Neuronal stem cell (in vitro differentiated cells): ENCODE results near the gene HSPB9.

Experiments
- DNase-seq: peaks from one replicate; pipeline ENCODE4 v3.0.0-alpha.2; 2013; ENCODE audit warnings: low spot score
- H2AFZ ChIP-seq: one replicate; pipeline ENCODE4 v1.6.1; 2013; ENCODE audit warnings: mild to moderate bottlenecking, low read length, inconsistent platforms
- H2AK5ac ChIP-seq: 2 replicates; pipeline ENCODE4 v1.6.1; 2013; ENCODE audit warnings: low read depth, mild to moderate bottlenecking, inconsistent platforms, low read length, moderate library complexity, mixed read lengths
- H2BK120ac ChIP-seq: 2 replicates; pipeline ENCODE4 v1.6.1; 2013; ENCODE audit warnings: low read depth, mild to moderate bottlenecking, inconsistent platforms, low read length, moderate library complexity, mixed read lengths
- H2BK12ac ChIP-seq: one replicate; pipeline ENCODE4 v1.6.1; 2013; ENCODE audit warnings: low read length, inconsistent platforms
- H2BK15ac ChIP-seq: 2 replicates; pipeline ENCODE4 v1.6.1; 2013; ENCODE audit warnings: mild to moderate bottlenecking, low read length, inconsistent platforms, mixed read lengths
- H2BK5ac ChIP-seq: one replicate; pipeline ENCODE4 v1.6.1; 2013; ENCODE audit warnings: inconsistent platforms, mild to moderate bottlenecking, low read length, moderate library complexity
- H3K14ac ChIP-seq: one replicate; pipeline ENCODE4 v1.6.1; 2013; ENCODE audit warnings: low read length, inconsistent platforms
- H3K18ac ChIP-seq: 2 replicates; pipeline ENCODE4 v1.6.1; 2013; ENCODE audit warnings: low read length, inconsistent platforms
- H3K23ac ChIP-seq: 2 replicates; pipeline ENCODE4 v1.6.1; 2013; ENCODE audit warnings: low read depth, mild to moderate bottlenecking, mixed read lengths, low read length, inconsistent platforms; ENCODE audit not compliant: poor library complexity
- H3K27ac ChIP-seq: replicated peaks from 3 replicates; pipeline ENCODE4 v1.5.1; 2013; ENCODE audit warnings: low read length, inconsistent platforms
- H3K27me3 ChIP-seq, 3 experiments: 2 replicates each; pipeline ENCODE4 v1.6.1; 2013; ENCODE audit warnings: low read length in 3 of 3, mild to moderate bottlenecking in 2 of 3, inconsistent platforms in 1 of 3, low read depth in 1 of 3, mixed read lengths in 1 of 3, moderate library complexity in 1 of 3; ENCODE audit not compliant: control insufficient read depth in 3 of 3, insufficient read depth in 3 of 3
- H3K36me3 ChIP-seq, 2 donors: replicated peaks in 1 of 2; 2 replicates each; pipeline ENCODE4 v1.6.1; 2013; ENCODE audit warnings: low read length in 2 of 2; ENCODE audit not compliant: control insufficient read depth in 2 of 2, insufficient read depth in 2 of 2
- H3K4ac ChIP-seq: 2 replicates; pipeline ENCODE4 v1.6.1; 2013; ENCODE audit warnings: inconsistent platforms, mild to moderate bottlenecking, low read length, moderate library complexity
- H3K4me1 ChIP-seq, 2 donors: 1 replicate in 1 of 2; 2 replicates in 1 of 2; pipeline ENCODE4 v1.6.1; 2013; ENCODE audit warnings: low read length in 2 of 2, low read depth in 1 of 2; ENCODE audit not compliant: control insufficient read depth in 2 of 2, insufficient read depth in 1 of 2
- H3K4me2 ChIP-seq: one replicate; pipeline ENCODE4 v1.6.1; 2013; ENCODE audit warnings: mild to moderate bottlenecking, low read length, inconsistent platforms; ENCODE audit not compliant: insufficient read depth, poor library complexity, severe bottlenecking
- H3K4me3 ChIP-seq, 2 donors: 2 replicates each; pipeline ENCODE4 v1.5.1; 2013; ENCODE audit warnings: low read length in 2 of 2, mild to moderate bottlenecking in 2 of 2, inconsistent platforms in 1 of 2, moderate library complexity in 1 of 2
- H3K79me1 ChIP-seq: one replicate; pipeline ENCODE4 v1.6.1; 2013; ENCODE audit warnings: low read depth, mild to moderate bottlenecking, inconsistent platforms, low read length, moderate library complexity
- H3K9ac ChIP-seq: one replicate; pipeline ENCODE4 v1.6.1; 2013; ENCODE audit warnings: mild to moderate bottlenecking, low read depth, low read length, inconsistent platforms; ENCODE audit not compliant: poor library complexity
- H3K9me3 ChIP-seq, 2 donors: replicated peaks in 1 of 2; 2 replicates each; pipeline versions ENCODE3 to v1.6.1; 2013; ENCODE audit warnings: low read length in 2 of 2, mild to moderate bottlenecking in 2 of 2, inconsistent platforms in 1 of 2, low read depth in 1 of 2, mixed read lengths in 1 of 2, moderate library complexity in 1 of 2; ENCODE audit not compliant: control insufficient read depth in 2 of 2, insufficient read depth in 1 of 2
- H4K8ac ChIP-seq: one replicate; pipeline ENCODE4 v1.6.1; 2013; ENCODE audit warnings: low read depth, mild to moderate bottlenecking, inconsistent platforms, low read length, moderate library complexity
- H4K91ac ChIP-seq: one replicate; pipeline ENCODE4 v1.6.1; 2013; ENCODE audit warnings: low read length, low read depth, mild to moderate bottlenecking, inconsistent platforms; ENCODE audit not compliant: poor library complexity
- WGBS, 2 donors: extraction: QIAGEN DNeasy Blood & Tissue Kit; methylation state at CpG; one replicate each; pipeline ENCODE4 v1.1.7; 2013; ENCODE audit warnings: missing lambda C conversion rate in 2 of 2, mixed read lengths in 1 of 2; ENCODE audit not compliant: insufficient read length in 2 of 2, insufficient replicate concordance in 1 of 2; ENCODE audit errors: extremely low coverage in 2 of 2; 5-methylcytosine and 5-hydroxymethylcytosine counted together

Gene HSPB9

DNA sequence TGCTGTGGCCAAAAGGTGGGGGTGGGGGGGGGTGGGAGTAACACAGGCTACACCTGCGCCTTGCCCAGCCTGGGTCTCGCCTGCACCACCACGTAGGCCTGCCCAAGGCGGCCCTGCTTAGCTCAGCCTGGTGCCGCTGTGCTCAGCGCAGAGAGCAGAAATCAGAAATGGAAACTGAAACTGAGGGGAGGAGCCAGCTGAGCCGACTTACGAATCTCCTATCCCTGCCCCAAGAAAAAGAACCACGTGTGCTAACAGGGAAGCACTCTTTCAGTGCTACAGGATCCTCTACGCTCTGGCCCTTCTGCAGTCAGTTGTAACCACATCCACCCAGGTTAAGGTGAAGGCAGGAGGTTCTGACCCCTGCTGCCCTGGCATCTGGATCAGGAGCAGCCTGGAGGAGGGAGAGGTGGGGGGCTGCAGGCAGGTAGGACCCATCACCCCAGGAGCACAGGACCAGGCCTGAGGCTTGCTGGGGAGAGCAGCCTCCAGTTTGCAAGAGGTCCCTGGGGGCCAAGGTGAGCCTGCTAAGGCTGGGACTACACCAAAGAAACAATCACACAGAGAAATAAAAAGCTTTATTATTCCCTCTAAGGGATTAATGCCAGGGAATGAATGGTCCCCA lies 9.9 kb upstream of the HSPB9 start, which contains the start of gene DHX58:
DHX58 (minus strand) TSS at position 163 of the 625 bp plus-strand sequence. CDS start 822 bp downstream, outside the sequence.
- peak within 1 kb of the TSS; percentile 73 for H3K23ac ChIP-seq
- peak within 1 kb of the TSS; percentile 25 for H3K4me2 ChIP-seq
- no peak within 1 kb of the TSS for H3K18ac ChIP-seq
- peak within 1 kb of the TSS; percentile 49 for H2BK15ac ChIP-seq
- H2BK120ac ChIP-seq: no peak within 1 kb of the TSS
- H3K36me3 ChIP-seq: peaks cover 12 to 42% of the 10 kb centered on the region in 2 donors
- H4K91ac ChIP-seq: no peak within 1 kb of the TSS
- H3K27me3 ChIP-seq: peaks cover 0 to 13% (median 2%) of the 10 kb centered on the region in 3 experiments
- no peak for DNase-seq
- peak within 1 kb of the TSS; percentile 26 for H2AK5ac ChIP-seq
- no peak within 1 kb of the TSS for H4K8ac ChIP-seq
- H3K14ac ChIP-seq: no peak within 1 kb of the TSS
- no peak within 1 kb of the TSS for H3K4me3 ChIP-seq
- H3K9ac ChIP-seq: peak within 1 kb of the TSS; percentile 70
- peaks cover 2% of the 10 kb centered on the region for H3K79me1 ChIP-seq
- no peaks in the 10 kb centered on the region for H3K9me3 ChIP-seq
- H2BK5ac ChIP-seq: peak within 1 kb of the TSS; percentile 39
- no CpG with 5 or more reads among the region's 10 CpGs for WGBS, 2 donors
- no peak within 1 kb of the TSS for H3K27ac ChIP-seq
- H3K4ac ChIP-seq: no peak within 1 kb of the TSS
- H3K4me1 ChIP-seq: peaks cover 4 to 5% of the 10 kb centered on the region in 2 donors
- H2BK12ac ChIP-seq: peak within 1 kb of the TSS; percentile 3
- no peak within 1 kb of the TSS for H2AFZ ChIP-seq

DNA sequence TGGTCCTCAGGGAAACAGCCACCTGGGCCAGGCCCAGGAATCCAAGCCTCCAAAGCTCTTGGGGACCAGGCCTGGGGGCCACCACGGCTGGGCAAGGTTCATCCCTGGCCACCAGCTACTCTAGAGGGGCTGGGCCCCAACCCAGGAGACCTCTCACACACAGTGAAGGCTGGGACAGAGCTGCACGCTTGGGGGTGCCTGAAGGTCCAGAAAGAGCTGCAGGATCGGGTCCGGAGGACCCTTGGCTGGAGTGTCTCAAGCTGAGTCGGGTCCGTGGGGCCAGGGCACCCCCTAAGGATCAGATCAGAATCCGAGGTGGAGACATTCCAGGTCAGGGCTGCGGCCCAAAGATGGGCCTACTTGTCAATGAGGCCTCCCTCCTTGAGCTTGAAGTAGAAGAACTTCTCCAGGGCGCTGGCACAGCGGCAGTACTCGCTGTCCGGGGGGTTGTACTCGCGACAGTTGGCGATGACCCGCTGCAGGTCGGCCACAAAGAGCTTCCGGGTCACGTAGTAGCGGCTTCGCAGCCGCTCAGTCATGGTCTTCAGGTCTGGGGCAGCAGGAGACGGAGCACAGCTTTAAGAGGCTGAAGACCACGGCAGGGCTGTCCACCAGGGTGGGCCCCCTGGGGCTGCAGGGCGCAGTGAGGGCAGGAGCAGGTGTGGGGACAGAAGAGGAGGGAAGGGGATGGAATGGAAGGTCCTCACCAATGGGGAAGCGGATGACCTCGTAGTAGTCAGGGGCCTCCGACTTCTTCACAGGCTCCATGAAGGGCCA lies 9.1 kb upstream of the HSPB9 start:
- H2BK120ac ChIP-seq: no peak overlapping the region

DNA sequence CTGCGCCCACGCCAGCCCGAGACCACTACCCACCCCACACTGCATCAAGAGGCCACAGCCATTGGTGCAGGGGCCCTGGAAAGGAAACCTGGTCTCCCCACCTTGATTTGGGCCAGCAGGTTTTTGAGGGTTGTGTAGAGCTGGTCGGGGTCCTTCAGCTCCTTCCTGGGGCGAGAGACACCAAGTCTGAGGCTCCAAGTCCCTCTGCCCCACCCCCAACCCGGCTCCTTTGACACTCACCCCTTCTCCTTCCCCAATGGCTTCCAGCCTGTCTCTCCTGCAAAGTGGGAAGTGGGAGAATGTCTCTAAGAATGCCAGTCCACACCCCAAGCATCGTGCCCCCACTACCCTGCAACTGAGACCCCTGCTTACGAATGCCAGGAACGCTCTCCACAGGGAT lies 8.5 kb upstream of the HSPB9 start:
- Histone ChIP-seq H3K9ac (no peak overlapping the region), H3K4me2 (no peak overlapping the region), H2BK12ac (no peak overlapping the region), H3K4ac (no peak overlapping the region), H2BK120ac (no peak overlapping the region), H2AK5ac (no peak overlapping the region), H4K91ac (no peak overlapping the region), H3K4me1 (no peaks in the 10 kb centered on the region), H2BK15ac (no peak overlapping the region), H3K14ac (no peak overlapping the region), H3K18ac (no peak overlapping the region), H2AFZ (no peak overlapping the region), H4K8ac (no peak overlapping the region), H3K36me3 (peaks cover 13 to 57% of the 10 kb centered on the region in 2 donors), H3K79me1 (peaks cover 2% of the 10 kb centered on the region), H3K4me3 (no peak overlapping the region), H3K27ac (no peak overlapping the region), H2BK5ac (peak overlapping the region; percentile 71), H3K9me3 (no peaks in the 10 kb centered on the region), H3K23ac (no peak overlapping the region), H3K27me3 (peaks cover 0 to 2% (median 0%) of the 10 kb centered on the region in 3 experiments)
- WGBS, 2 donors: no CpG with 5 or more reads among the region's 9 CpGs
- no peak for DNase-seq

More for the DNA sequence above, 9.1 kb upstream of the HSPB9 start:
- no peak overlapping the region for H3K14ac ChIP-seq
- peaks cover 2% of the 10 kb centered on the region for H3K79me1 ChIP-seq
- no peak overlapping the region for H2BK15ac ChIP-seq
- peaks cover 0 to 5% (median 2%) of the 10 kb centered on the region in 3 experiments for H3K27me3 ChIP-seq
- H2BK5ac ChIP-seq: no peak overlapping the region
- H3K4ac ChIP-seq: no peak overlapping the region
- no peak overlapping the region for H2BK12ac ChIP-seq
- no peaks in the 10 kb centered on the region for H3K9me3 ChIP-seq
- no peak overlapping the region for H3K27ac ChIP-seq
- H3K4me2 ChIP-seq: no peak overlapping the region
- no peak overlapping the region for H3K4me3 ChIP-seq
- no peak overlapping the region for H2AK5ac ChIP-seq
- no peak overlapping the region for H2AFZ ChIP-seq
- H3K18ac ChIP-seq: no peak overlapping the region
- H4K8ac ChIP-seq: no peak overlapping the region
- peaks cover 13 to 51% of the 10 kb centered on the region in 2 donors for H3K36me3 ChIP-seq
- no CpG with 5 or more reads among the region's 28 CpGs for WGBS, 2 donors
- no peak overlapping the region for H3K23ac ChIP-seq
- DNase-seq: no peak
- H3K4me1 ChIP-seq: no peaks in the 10 kb centered on the region
- no peak overlapping the region for H3K9ac ChIP-seq
- no peak overlapping the region for H4K91ac ChIP-seq
